ENCODE results near the gene NPR3.

Gene NPR3

GRCh38 chr5:32712481-32713360 lies 1.6 kb downstream of the NPR3 start:
- peak; percentile 40 for DNase-seq (ENCODE audit: low spot score)

- peak; percentile 46 for DNase-seq (ENCODE audit: low spot score)
Measured at GRCh38 chr5:32713361-32713769, 2.2 kb downstream of the NPR3 start.

GRCh38 chr5:32713770-32714381 lies 2.8 kb downstream of the NPR3 start:
- peak; percentile 57 for DNase-seq (ENCODE audit: low spot score)

GRCh38 chr5:32714836-32715235 lies 3.7 kb downstream of the NPR3 start:
- DNase-seq (ENCODE audit: low spot score): no peak

GRCh38 chr5:32720300-32720699 lies 9.2 kb downstream of the NPR3 start:
- DNase-seq (ENCODE audit: low spot score): no peak

- DNase-seq (ENCODE audit: low spot score): no peak
Measured at GRCh38 chr5:32721626-32722025, 10.5 kb downstream of the NPR3 start.

GRCh38 chr5:32722957-32723356 lies 11.8 kb downstream of the NPR3 start:
- DNase-seq (ENCODE audit: low spot score): no peak

- no peak for DNase-seq (ENCODE audit: low spot score)
Measured at GRCh38 chr5:32724526-32724925, 13.4 kb downstream of the NPR3 start.

- no peak for DNase-seq (ENCODE audit: low spot score)
Measured at GRCh38 chr5:32726086-32726557, 15.0 kb downstream of the NPR3 start.

- no peak for DNase-seq (ENCODE audit: low spot score)
Measured at GRCh38 chr5:32729651-32730050, 18.5 kb downstream of the NPR3 start.

GRCh38 chr5:32733590-32734340 lies 22.6 kb downstream of the NPR3 start:
- DNase-seq (ENCODE audit: low spot score): no peak

- no peak for DNase-seq (ENCODE audit: low spot score)
Measured at GRCh38 chr5:32734827-32735378, 23.8 kb downstream of the NPR3 start.

- no peak for DNase-seq (ENCODE audit: low spot score)
Measured at GRCh38 chr5:32735512-32735911, 24.4 kb downstream of the NPR3 start.

- DNase-seq (ENCODE audit: low spot score): no peak
Measured at GRCh38 chr5:32736842-32737241, 25.7 kb downstream of the NPR3 start.

GRCh38 chr5:32740651-32741050 lies 29.5 kb downstream of the NPR3 start:
- DNase-seq (ENCODE audit: low spot score): no peak

GRCh38 chr5:32745317-32745716 lies 34.2 kb downstream of the NPR3 start:
- no peak for DNase-seq (ENCODE audit: low spot score)

- no peak for DNase-seq (ENCODE audit: low spot score)
Measured at GRCh38 chr5:32752411-32752810, 41.3 kb downstream of the NPR3 start.

GRCh38 chr5:32753051-32753450 lies 41.9 kb downstream of the NPR3 start:
- DNase-seq (ENCODE audit: low spot score): peak; percentile 12

- DNase-seq (ENCODE audit: low spot score): peak; percentile 16
Measured at GRCh38 chr5:32753765-32754164, 42.6 kb downstream of the NPR3 start.

GRCh38 chr5:32754284-32754683 lies 43.2 kb downstream of the NPR3 start:
- DNase-seq (ENCODE audit: low spot score): no peak

GRCh38 chr5:32760091-32760509 lies 49.0 kb downstream of the NPR3 start:
- peak; percentile 57 for DNase-seq (ENCODE audit: low spot score)

- DNase-seq (ENCODE audit: low spot score): no peak
Measured at GRCh38 chr5:32765266-32765665, 54.1 kb downstream of the NPR3 start.
